ENCODE data around the gene WWOX. TPM values are rescaled to one million over a fixed set of nuclear protein-coding genes. Genes with fewer than 3 reads are reported as not detected.

WWOX gene
- total and polyA plus RNA-seq, 2 of the 13 experiments (the other 11 are each of a cell fraction or from before 2014, with no cell fraction given), result 9.1 to 37.4 TPM

DNA sequence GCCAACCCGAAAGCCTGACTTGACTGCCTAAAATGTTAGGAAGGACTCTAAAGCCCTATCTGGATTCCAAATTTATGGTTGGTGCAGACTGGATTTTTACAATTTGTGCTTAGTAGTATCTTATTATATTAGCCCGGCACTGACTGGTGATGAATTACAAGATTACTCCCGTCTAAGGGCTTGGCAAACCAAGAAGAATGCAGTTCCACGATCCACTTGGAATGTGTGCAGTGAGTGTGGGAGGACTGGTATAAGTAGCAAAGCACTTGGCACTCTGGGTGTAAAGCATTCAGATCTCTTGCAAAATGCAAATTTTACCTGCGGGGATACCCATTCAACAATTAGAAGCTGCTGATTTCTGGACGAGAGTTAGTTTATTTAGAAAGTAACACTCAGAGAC is 961.7 kb downstream of the WWOX start (continued):
- TF ChIP-seq, protein P1, sequence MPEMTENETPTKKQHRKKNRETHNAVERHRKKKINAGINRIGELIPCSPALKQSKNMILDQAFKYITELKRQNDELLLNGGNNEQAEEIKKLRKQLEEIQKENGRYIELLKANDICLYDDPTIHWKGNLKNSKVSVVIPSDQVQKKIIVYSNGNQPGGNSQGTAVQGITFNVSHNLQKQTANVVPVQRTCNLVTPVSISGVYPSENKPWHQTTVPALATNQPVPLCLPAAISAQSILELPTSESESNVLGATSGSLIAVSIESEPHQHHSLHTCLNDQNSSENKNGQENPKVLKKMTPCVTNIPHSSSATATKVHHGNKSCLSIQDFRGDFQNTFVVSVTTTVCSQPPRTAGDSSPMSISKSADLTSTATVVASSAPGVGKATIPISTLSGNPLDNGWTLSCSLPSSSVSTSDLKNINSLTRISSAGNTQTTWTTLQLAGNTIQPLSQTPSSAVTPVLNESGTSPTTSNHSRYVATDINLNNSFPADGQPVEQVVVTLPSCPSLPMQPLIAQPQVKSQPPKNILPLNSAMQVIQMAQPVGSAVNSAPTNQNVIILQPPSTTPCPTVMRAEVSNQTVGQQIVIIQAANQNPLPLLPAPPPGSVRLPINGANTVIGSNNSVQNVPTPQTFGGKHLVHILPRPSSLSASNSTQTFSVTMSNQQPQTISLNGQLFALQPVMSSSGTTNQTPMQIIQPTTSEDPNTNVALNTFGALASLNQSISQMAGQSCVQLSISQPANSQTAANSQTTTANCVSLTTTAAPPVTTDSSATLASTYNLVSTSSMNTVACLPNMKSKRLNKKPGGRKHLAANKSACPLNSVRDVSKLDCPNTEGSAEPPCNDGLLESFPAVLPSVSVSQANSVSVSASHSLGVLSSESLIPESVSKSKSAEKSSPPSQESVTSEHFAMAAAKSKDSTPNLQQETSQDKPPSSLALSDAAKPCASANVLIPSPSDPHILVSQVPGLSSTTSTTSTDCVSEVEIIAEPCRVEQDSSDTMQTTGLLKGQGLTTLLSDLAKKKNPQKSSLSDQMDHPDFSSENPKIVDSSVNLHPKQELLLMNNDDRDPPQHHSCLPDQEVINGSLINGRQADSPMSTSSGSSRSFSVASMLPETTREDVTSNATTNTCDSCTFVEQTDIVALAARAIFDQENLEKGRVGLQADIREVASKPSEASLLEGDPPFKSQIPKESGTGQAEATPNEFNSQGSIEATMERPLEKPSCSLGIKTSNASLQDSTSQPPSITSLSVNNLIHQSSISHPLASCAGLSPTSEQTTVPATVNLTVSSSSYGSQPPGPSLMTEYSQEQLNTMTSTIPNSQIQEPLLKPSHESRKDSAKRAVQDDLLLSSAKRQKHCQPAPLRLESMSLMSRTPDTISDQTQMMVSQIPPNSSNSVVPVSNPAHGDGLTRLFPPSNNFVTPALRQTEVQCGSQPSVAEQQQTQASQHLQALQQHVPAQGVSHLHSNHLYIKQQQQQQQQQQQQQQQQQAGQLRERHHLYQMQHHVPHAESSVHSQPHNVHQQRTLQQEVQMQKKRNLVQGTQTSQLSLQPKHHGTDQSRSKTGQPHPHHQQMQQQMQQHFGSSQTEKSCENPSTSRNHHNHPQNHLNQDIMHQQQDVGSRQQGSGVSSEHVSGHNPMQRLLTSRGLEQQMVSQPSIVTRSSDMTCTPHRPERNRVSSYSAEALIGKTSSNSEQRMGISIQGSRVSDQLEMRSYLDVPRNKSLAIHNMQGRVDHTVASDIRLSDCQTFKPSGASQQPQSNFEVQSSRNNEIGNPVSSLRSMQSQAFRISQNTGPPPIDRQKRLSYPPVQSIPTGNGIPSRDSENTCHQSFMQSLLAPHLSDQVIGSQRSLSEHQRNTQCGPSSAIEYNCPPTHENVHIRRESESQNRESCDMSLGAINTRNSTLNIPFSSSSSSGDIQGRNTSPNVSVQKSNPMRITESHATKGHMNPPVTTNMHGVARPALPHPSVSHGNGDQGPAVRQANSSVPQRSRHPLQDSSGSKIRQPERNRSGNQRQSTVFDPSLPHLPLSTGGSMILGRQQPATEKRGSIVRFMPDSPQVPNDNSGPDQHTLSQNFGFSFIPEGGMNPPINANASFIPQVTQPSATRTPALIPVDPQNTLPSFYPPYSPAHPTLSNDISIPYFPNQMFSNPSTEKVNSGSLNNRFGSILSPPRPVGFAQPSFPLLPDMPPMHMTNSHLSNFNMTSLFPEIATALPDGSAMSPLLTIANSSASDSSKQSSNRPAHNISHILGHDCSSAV (CRISPR knock-in tag; IDR thresholded peaks at IDR 0.05; ENCODE audit: borderline replicate concordance), result no peak

DNA sequence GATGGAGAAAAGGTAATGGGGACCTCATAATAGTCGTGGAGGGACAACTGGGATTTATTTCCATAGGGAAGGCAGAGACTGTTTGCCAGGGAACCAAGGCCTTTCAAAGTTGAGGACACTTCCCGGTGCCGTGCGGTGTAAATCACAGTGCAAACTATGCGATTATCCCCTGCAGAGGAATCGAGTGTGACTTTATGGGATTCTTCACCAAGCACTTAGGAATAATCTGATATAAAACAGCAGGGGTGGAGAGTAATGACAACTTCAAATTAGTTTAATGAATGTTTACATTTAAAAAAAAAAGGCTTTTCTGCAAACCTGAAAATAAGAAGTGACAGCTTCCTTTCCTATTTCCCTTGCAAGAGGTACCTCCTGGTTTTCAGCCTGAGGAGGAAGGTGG is 962.9 kb downstream of the WWOX start:
- no peak overlapping the region for H3K9ac ChIP-seq (ENCODE audit: insufficient read depth, low read depth, low read length)
- TF ChIP-seq ZNF839 (CRISPR knock-in tag; IDR thresholded peaks at IDR 0.05; ENCODE audit: borderline replicate concordance), result no peak
- no peak for TF ChIP-seq ZNF563 (CRISPR knock-in tag; IDR thresholded peaks at IDR 0.05)
- TF ChIP-seq, protein P2, sequence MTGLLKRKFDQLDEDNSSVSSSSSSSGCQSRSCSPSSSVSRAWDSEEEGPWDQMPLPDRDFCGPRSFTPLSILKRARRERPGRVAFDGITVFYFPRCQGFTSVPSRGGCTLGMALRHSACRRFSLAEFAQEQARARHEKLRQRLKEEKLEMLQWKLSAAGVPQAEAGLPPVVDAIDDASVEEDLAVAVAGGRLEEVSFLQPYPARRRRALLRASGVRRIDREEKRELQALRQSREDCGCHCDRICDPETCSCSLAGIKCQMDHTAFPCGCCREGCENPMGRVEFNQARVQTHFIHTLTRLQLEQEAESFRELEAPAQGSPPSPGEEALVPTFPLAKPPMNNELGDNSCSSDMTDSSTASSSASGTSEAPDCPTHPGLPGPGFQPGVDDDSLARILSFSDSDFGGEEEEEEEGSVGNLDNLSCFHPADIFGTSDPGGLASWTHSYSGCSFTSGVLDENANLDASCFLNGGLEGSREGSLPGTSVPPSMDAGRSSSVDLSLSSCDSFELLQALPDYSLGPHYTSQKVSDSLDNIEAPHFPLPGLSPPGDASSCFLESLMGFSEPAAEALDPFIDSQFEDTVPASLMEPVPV (CRISPR knock-in tag; IDR thresholded peaks at IDR 0.05), result no peak
- TF ChIP-seq SP4 (CRISPR knock-in tag; IDR thresholded peaks at IDR 0.05), result no peak
- TF ChIP-seq, protein P3, sequence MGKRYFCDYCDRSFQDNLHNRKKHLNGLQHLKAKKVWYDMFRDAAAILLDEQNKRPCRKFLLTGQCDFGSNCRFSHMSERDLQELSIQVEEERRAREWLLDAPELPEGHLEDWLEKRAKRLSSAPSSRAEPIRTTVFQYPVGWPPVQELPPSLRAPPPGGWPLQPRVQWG (CRISPR knock-in tag; IDR thresholded peaks at IDR 0.05; ENCODE audit: borderline replicate concordance, low read depth), result no peak
- H2AFZ ChIP-seq (ENCODE audit: low read length), result no peak overlapping the region
- ATAC-seq (no peak), DNase-seq (ENCODE audit: low spot score) (no peak), FAIRE-seq (no peak)
- in situ Hi-C loops (cut with HindIII; ENCODE audit: extremely low pct_ligation_motif_present, low pct_unique_long_range_greater_than_20kb), result no loop called here
- no TSS peak for BruUV-seq (replicated peaks)
- ChIA-PET POLR2A (no interaction called here), CTCF (ENCODE audit: low intra/inter-chr PET ratio, low total read pairs) (no interaction called here)
- H3K79me2 ChIP-seq (ENCODE audit: insufficient read depth, low read length), result no peaks in the 10 kb centered on the region
- no peak overlapping the region for H3K4me2 ChIP-seq (ENCODE audit: low read depth, low read length)
- intact Hi-C loops (cut with micrococcal nuclease; ENCODE audit: unreplicated experiment), result no loop called here
- no peak overlapping the region for H3K4me3 ChIP-seq (replicated peaks in 1 of 3; ENCODE audit: insufficient read depth in 1 of 3, low read depth in 2 of 3, low read length in 3 of 3)
- no peaks in the 10 kb centered on the region for H3K27me3 ChIP-seq (ENCODE audit: control insufficient read depth in 1 of 2, insufficient read depth in 2 of 2, low read length in 2 of 2)
- WGBS (ENCODE audit: low lambda C conversion rate), result 54% methylated on average over 6 of the region's 6 CpGs
- H3K36me3 ChIP-seq (replicated peaks in 1 of 2; ENCODE audit: control insufficient read depth in 1 of 2, insufficient read depth in 2 of 2, low read length in 2 of 2), result no peaks in the 10 kb centered on the region
- H3K4me1 ChIP-seq (ENCODE audit: insufficient read depth, low read length), result no peaks in the 10 kb centered on the region
- no peak overlapping the region for H3K27ac ChIP-seq (ENCODE audit: extremely low read length, insufficient read depth, low read length)
- H3K9me3 ChIP-seq (ENCODE audit: low read length), result no peaks in the 10 kb centered on the region
- H4K20me1 ChIP-seq (ENCODE audit: insufficient read depth, low read length), result no peaks in the 10 kb centered on the region
